HepG2 (cell line): Measurements from ENCODE around the gene SDR39U1. TPM values are rescaled to one million over a fixed set of nuclear protein-coding genes. Genes with fewer than 3 reads are reported as not detected.

Experiments used
- AGO2 ChIP-seq: fragments of 200-400 bp; formaldehyde crosslinking; optimal IDR thresholded peaks from 2 replicates; pipeline ENCODE3; 2017; ENCODE audit warnings: mild to moderate bottlenecking, low read depth, low read length, moderate library complexity
- ARID4A ChIP-seq: sonication (generic); formaldehyde crosslinking; IDR thresholded peaks from 2 replicates; pipeline ENCODE4 v1.5.0; 2020; ENCODE audit warnings: mild to moderate bottlenecking, missing genetic modification reagents, borderline replicate concordance
- CHD4 ChIP-seq: fragments of 200-600 bp; sonication (generic); IDR thresholded peaks from 2 replicates; pipeline ENCODE4 v1.7.0; 2017; ENCODE audit warnings: mild to moderate bottlenecking, low read length, borderline replicate concordance
- DNMT3B ChIP-seq: conservative IDR thresholded peaks from 2 replicates; pipeline ENCODE4 v1.6.1; 2016; ENCODE audit warnings: missing biosample characterization, control low read depth
- HOXA9 ChIP-seq: sonication (generic); formaldehyde crosslinking; IDR thresholded peaks from 2 replicates; pipeline ENCODE4 v1.8.1; 2022; ENCODE audit warnings: missing genetic modification reagents, mild to moderate bottlenecking, moderate library complexity, borderline replicate concordance
- ISL2 ChIP-seq: sonication (generic); formaldehyde crosslinking; IDR thresholded peaks from 2 replicates; pipeline ENCODE4 v1.5.0; 2020; ENCODE audit warnings: missing genetic modification reagents
- KDM2A ChIP-seq: sonication (generic); formaldehyde crosslinking; IDR thresholded peaks from 2 replicates; pipeline ENCODE4 v1.4.0; 2020; ENCODE audit warnings: low read depth, missing genetic modification reagents, borderline replicate concordance
- PHF20 ChIP-seq: sonication (generic); formaldehyde crosslinking; IDR thresholded peaks from 2 replicates; pipeline ENCODE4 v1.5.0; 2020; ENCODE audit warnings: mild to moderate bottlenecking, missing genetic modification reagents
- RBM22 ChIP-seq: fragments of 200-400 bp; formaldehyde crosslinking; optimal IDR thresholded peaks from 2 replicates; pipeline ENCODE3; 2017; ENCODE audit warnings: mild to moderate bottlenecking, low read length, moderate library complexity
- SNAPC2 ChIP-seq: sonication (generic); formaldehyde crosslinking; IDR thresholded peaks from 2 replicates; pipeline ENCODE4 v1.8.1; 2022; ENCODE audit warnings: mild to moderate bottlenecking, missing genetic modification reagents
- ZNF704 ChIP-seq: sonication (generic); formaldehyde crosslinking; IDR thresholded peaks from 2 replicates; pipeline ENCODE4 v1.8.1; 2023; ENCODE audit warnings: mild to moderate bottlenecking, inconsistent platforms, moderate library complexity, missing genetic modification reagents, borderline replicate concordance
- polyA plus RNA-seq, 8 experiments: library from polyadenylated mRNA; depleted of rRNA in 3 of 8; stranded (reverse) in 7 of 8; unstranded in 1 of 8; fragments of >200 nt; fragmentation: Illumina TruSeq in 4 of 8; extraction: Trizol in 4 of 8; gene quantifications; 2 replicates each; pipeline versions ENCODE4 v1.2.1 to v1.2.3, GENCODE V29; 2011 to 2016; ENCODE audit warnings: low read depth in 4 of 8, missing spikeins in 1 of 8, mixed read lengths in 1 of 8; ENCODE audit not compliant: insufficient read depth in 1 of 8
- total RNA-seq, 5 experiments: library from RNA; depleted of rRNA; stranded (reverse); fragments of >200 nt; fragmentation: Illumina TruSeq; extraction: Trizol; gene quantifications; 2 replicates each; pipeline ENCODE4 v1.2.3, GENCODE V29; 2016; ENCODE audit warnings: low read depth in 1 of 5

Gene SDR39U1
- total and polyA plus RNA-seq, 2 of the 13 experiments (the other 11 are each of a cell fraction or from before 2014, with no cell fraction given): 34.4 to 129 TPM

DNA sequence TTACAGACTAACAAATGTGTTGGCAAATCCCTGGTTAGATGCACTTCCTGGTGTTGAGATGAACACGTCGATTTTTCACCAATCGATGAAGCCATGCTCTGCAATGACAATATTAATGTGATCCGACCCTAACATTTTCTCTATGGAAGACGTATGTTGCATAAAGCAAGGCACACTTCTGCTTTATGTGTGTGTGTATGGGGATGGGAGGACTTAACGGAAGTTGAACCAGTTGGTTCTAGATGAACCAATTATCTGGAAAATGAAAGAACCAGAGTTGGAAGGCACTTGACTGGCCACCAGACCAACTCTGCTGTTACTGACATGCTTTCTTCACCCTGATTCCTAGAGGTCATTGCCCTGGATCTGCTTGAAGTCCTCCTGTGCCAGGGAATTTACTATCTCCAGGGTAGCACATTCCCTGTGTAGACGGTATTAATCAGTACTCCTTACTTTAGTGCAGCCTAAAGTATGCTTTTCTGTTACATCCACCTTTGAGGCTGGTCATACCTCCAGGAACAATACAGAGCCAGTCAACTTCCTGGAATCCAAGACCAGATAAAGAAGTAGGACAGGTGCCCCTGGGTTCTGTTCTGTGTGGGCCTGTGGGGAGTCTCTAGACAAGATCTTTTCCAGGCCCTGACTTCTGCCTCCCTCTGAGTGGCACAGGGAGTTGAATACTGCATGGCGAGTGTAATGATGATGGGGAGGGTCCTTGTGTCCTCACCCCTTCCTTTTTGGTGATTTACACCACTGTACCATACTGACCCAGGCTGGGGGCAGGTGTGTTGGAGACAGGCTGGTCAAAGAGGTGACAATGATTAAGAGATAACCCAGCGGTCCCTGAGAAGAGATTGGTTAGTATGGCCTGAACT is 4.1 kb downstream of the SDR39U1 start (continued):
- TF ChIP-seq SNAPC2 (0 out of 2 replicates have a peak, but pooled peaks have one; percentile 18), DNMT3B (CRISPR knock-in tag) (no peak), ARID4A (CRISPR knock-in tag) (peak; percentile 5; the same call in 1 of the 2 replicates), PHF20 (CRISPR knock-in tag) (no peak; the same call in 1 of the 2 replicates), RBM22 (peak; percentile 53), ISL2 (CRISPR knock-in tag) (no peak), AGO2 (peak; percentile 47), KDM2A (0 out of 2 replicates have a peak, but pooled peaks have one; percentile 24), CHD4 (no peak), ZNF704 (CRISPR knock-in tag) (no peak), HOXA9 (CRISPR knock-in tag) (no peak)
